Fibroblast of skin of scalp (primary cell): ENCODE results near the gene CCDC82.
A peak's percentile ranks its signal among the peaks of the same experiment; 100 is the strongest.

Experiments
- DNase-seq: peaks from one replicate; pipeline ENCODE4 v3.0.0-alpha.2; 2013

CCDC82 gene

GRCh38 chr11:96361778-96362177 is 27.9 kb downstream of the CCDC82 start:
- peak; percentile 7 for DNase-seq

GRCh38 chr11:96358321-96358720 is 31.4 kb downstream of the CCDC82 start:
- DNase-seq, result no peak

- no peak for DNase-seq
These were observed 31.9 kb downstream of the CCDC82 start for GRCh38 chr11:96357794-96358193.

GRCh38 chr11:96356848-96357247 is 32.9 kb downstream of the CCDC82 start:
- DNase-seq, result no peak

- peak; percentile 95 for DNase-seq
These were observed 46.6 kb downstream of the CCDC82 start, which contains the start of gene MAML2 for GRCh38 chr11:96342961-96343711. Gene MAML2 (minus strand): TSS chr11:96343195. CDS start chr11:96341895, 1,300 bp downstream.

GRCh38 chr11:96342014-96342960 is 47.4 kb downstream of the CCDC82 start:
- no peak for DNase-seq

GRCh38 chr11:96341211-96342013 is 48.3 kb downstream of the CCDC82 start:
- peak; percentile 50 for DNase-seq

- no peak for DNase-seq
These were observed 49.2 kb downstream of the CCDC82 start for GRCh38 chr11:96340555-96340885.

GRCh38 chr11:96339706-96340554 is 49.8 kb downstream of the CCDC82 start:
- no peak for DNase-seq

- DNase-seq, result peak; percentile 54
These were observed 50.6 kb downstream of the CCDC82 start for GRCh38 chr11:96338910-96339705.

- DNase-seq, result peak; percentile 54
These were observed 51.9 kb downstream of the CCDC82 start for GRCh38 chr11:96337541-96338431.

- no peak for DNase-seq
These were observed 54.3 kb downstream of the CCDC82 start for GRCh38 chr11:96335388-96335787.

- DNase-seq, result no peak
These were observed 55.5 kb downstream of the CCDC82 start for GRCh38 chr11:96334219-96334618.

GRCh38 chr11:96333191-96333719 is 56.5 kb downstream of the CCDC82 start:
- DNase-seq, result peak; percentile 78

- no peak for DNase-seq
These were observed 57.5 kb downstream of the CCDC82 start for GRCh38 chr11:96332126-96332771.

GRCh38 chr11:96331699-96332116 is 58.0 kb downstream of the CCDC82 start:
- peak; percentile 39 for DNase-seq

GRCh38 chr11:96330511-96330859 is 59.2 kb downstream of the CCDC82 start:
- DNase-seq, result no peak

GRCh38 chr11:96329855-96330510 is 59.7 kb downstream of the CCDC82 start:
- peak; percentile 71 for DNase-seq
